H1 (cell line): ENCODE data around the gene MEGF11. TPM values are rescaled to one million over a fixed set of nuclear protein-coding genes. Genes with fewer than 3 reads are reported as not detected.

Experiments
- CTCF ChIA-PET: fragments of 300-600 bp; sonication (Branson Sonifier 250); formaldehyde crosslinking; loops from one replicate; lab custom pipeline; 2021; ENCODE audit not compliant: partially characterized antibody; lab: Charles Lee
- POLR2A ChIA-PET: fragments of 300-600 bp; sonication (Branson Sonifier 250); formaldehyde crosslinking; loops from one replicate; lab custom pipeline; 2021; ENCODE audit warnings: inconsistent platforms; ENCODE audit not compliant: partially characterized antibody; lab: Charles Lee
- DNase-seq, 2 experiments: peaks; one replicate each; pipeline versions ENCODE4 v3.0.0 to v3.0.0-alpha.2; 2010 to 2022; ENCODE audit warnings: low spot score in 2 of 2, low read depth in 1 of 2, mixed read lengths in 1 of 2
- FAIRE-seq: peaks from 2 replicates; lab custom pipeline; 2011; peaks lifted over from hg19 to GRCh38; lab: Jason Lieb, UNC
- H2AFZ ChIP-seq: 2 replicates; pipeline ENCODE4 v1.8.1; 2012; ENCODE audit warnings: low read length, inconsistent platforms
- H2AK5ac ChIP-seq: 2 replicates; pipeline ENCODE4 v1.6.1; 2013; ENCODE audit warnings: low read depth, low read length
- H2BK120ac ChIP-seq: replicated peaks from 2 replicates; pipeline ENCODE3; 2013; ENCODE audit warnings: low read depth, low read length, inconsistent platforms
- H2BK12ac ChIP-seq: 2 replicates; pipeline ENCODE4 v1.6.1; 2013; ENCODE audit warnings: low read depth, low read length
- H2BK15ac ChIP-seq: 2 replicates; pipeline ENCODE4 v1.6.1; 2013; ENCODE audit warnings: low read length
- H2BK20ac ChIP-seq: 2 replicates; pipeline ENCODE4 v1.6.1; 2013; ENCODE audit warnings: low read length
- H2BK5ac ChIP-seq: 2 replicates; pipeline ENCODE4 v1.6.1; 2013; ENCODE audit warnings: low read depth, low read length
- H3K14ac ChIP-seq: 2 replicates; pipeline ENCODE4 v1.6.1; 2013; ENCODE audit warnings: inconsistent platforms; ENCODE audit not compliant: insufficient read length
- H3K18ac ChIP-seq: 2 replicates; pipeline ENCODE4 v1.6.1; 2013; ENCODE audit warnings: low read length; ENCODE audit errors: extremely low read depth
- H3K23ac ChIP-seq: 2 replicates; pipeline ENCODE4 v1.6.1; 2013; ENCODE audit warnings: inconsistent platforms; ENCODE audit not compliant: insufficient read length
- H3K23me2 ChIP-seq: 2 replicates; pipeline ENCODE4 v1.6.1; 2013; ENCODE audit warnings: low read depth, low read length
- H3K27ac ChIP-seq: 2 replicates; pipeline ENCODE4 v1.6.1; 2011; ENCODE audit warnings: low read depth, low read length, inconsistent platforms
- H3K27me3 ChIP-seq, 4 experiments: replicated peaks in 1 of 4; 1 replicate in 1 of 4; 2 replicates in 3 of 4; pipeline versions ENCODE4 v1.6.1 to v1.8.1; 2011 to 2013; ENCODE audit warnings: low read length in 3 of 4, mild to moderate bottlenecking in 3 of 4, inconsistent platforms in 2 of 4, mixed read lengths in 2 of 4, moderate library complexity in 1 of 4; ENCODE audit not compliant: control insufficient read depth in 3 of 4, insufficient read depth in 3 of 4; ENCODE audit errors: extremely low read depth in 1 of 4
- H3K36me3 ChIP-seq, 4 experiments: 2 replicates each; pipeline versions ENCODE4 v1.6.1 to v1.8.1; 2011 to 2013; ENCODE audit warnings: mild to moderate bottlenecking in 4 of 4, low read length in 3 of 4, moderate library complexity in 2 of 4, control low read depth in 1 of 4, inconsistent platforms in 1 of 4; ENCODE audit not compliant: insufficient read depth in 4 of 4, control insufficient read depth in 2 of 4
- H3K4ac ChIP-seq: replicated peaks from 2 replicates; pipeline ENCODE3; 2013; ENCODE audit warnings: low read length, low read depth, mixed read lengths, inconsistent platforms; ENCODE audit not compliant: insufficient read length
- H3K4me1 ChIP-seq, 4 experiments: replicated peaks in 1 of 4; 1 replicate in 1 of 4; 2 replicates in 3 of 4; pipeline versions ENCODE4 v1.6.1 to v1.8.1; 2011 to 2013; ENCODE audit warnings: low read length in 3 of 4, inconsistent platforms in 2 of 4, mixed read lengths in 1 of 4; ENCODE audit not compliant: insufficient read depth in 4 of 4, control insufficient read depth in 3 of 4
- H3K4me2 ChIP-seq, 2 experiments: 2 replicates each; pipeline versions ENCODE4 v1.6.1 to v1.8.1; 2011 to 2013; ENCODE audit warnings: low read depth in 2 of 2, low read length in 2 of 2, control low read depth in 1 of 2, inconsistent platforms in 1 of 2, mild to moderate bottlenecking in 1 of 2; ENCODE audit not compliant: insufficient read depth in 1 of 2
- H3K4me3 ChIP-seq, 4 experiments: fragments of 200-600, 300-600 bp in 1 of 4; sonication (generic), shearing (Covaris generic), sonication (Bioruptor Twin) in 1 of 4; 2 replicates each; pipeline versions ENCODE4 v1.5.1 to v1.8.1; 2011 to 2016; ENCODE audit warnings: low read length in 4 of 4, low read depth in 3 of 4, control low read depth in 2 of 4, inconsistent platforms in 2 of 4, mild to moderate bottlenecking in 2 of 4, mixed read lengths in 1 of 4, moderate library complexity in 1 of 4; ENCODE audit not compliant: insufficient read depth in 2 of 4; ENCODE audit errors: extremely low read depth in 1 of 4
- H3K56ac ChIP-seq: replicated peaks from 2 replicates; pipeline ENCODE3; 2013; ENCODE audit warnings: low read depth, mild to moderate bottlenecking, mixed read lengths, low read length, inconsistent platforms; ENCODE audit not compliant: insufficient read length
- H3K79me1 ChIP-seq: 2 replicates; pipeline ENCODE4 v1.6.1; 2013; ENCODE audit warnings: low read depth, low read length, control low read depth
- H3K79me2 ChIP-seq, 2 experiments: 2 replicates each; pipeline versions ENCODE4 v1.6.1 to v1.8.1; 2012 to 2013; ENCODE audit warnings: low read length in 2 of 2, mild to moderate bottlenecking in 2 of 2, inconsistent platforms in 1 of 2; ENCODE audit not compliant: insufficient read depth in 2 of 2, control insufficient read depth in 1 of 2
- H3K9ac ChIP-seq, 4 experiments: replicated peaks in 1 of 4; 1 replicate in 1 of 4; 2 replicates in 3 of 4; pipeline versions ENCODE4 v1.6.1 to v1.8.1; 2011 to 2013; ENCODE audit warnings: low read depth in 3 of 4, low read length in 3 of 4, control low read depth in 2 of 4, mild to moderate bottlenecking in 2 of 4, moderate library complexity in 2 of 4, inconsistent platforms in 1 of 4; ENCODE audit errors: extremely low read depth in 1 of 4
- H3K9me3 ChIP-seq, 2 experiments: 2 replicates each; pipeline versions ENCODE4 v1.6.1 to v1.8.1; 2012 to 2013; ENCODE audit warnings: mild to moderate bottlenecking in 2 of 2, moderate library complexity in 2 of 2, control low read depth in 1 of 2, inconsistent platforms in 1 of 2, low read depth in 1 of 2, low read length in 1 of 2, mixed read lengths in 1 of 2; ENCODE audit not compliant: insufficient read depth in 2 of 2
- H4K20me1 ChIP-seq, 2 experiments: replicated peaks in 1 of 2; 2 replicates each; pipeline versions ENCODE3 to v1.8.1; 2011 to 2013; ENCODE audit warnings: inconsistent platforms in 2 of 2, low read length in 2 of 2, mild to moderate bottlenecking in 1 of 2; ENCODE audit not compliant: insufficient read depth in 2 of 2, control insufficient read depth in 1 of 2
- H4K5ac ChIP-seq: 2 replicates; pipeline ENCODE4 v1.6.1; 2013; ENCODE audit warnings: low read length, low read depth, mixed read lengths, inconsistent platforms; ENCODE audit not compliant: insufficient read length
- H4K8ac ChIP-seq: 2 replicates; pipeline ENCODE4 v1.8.0; 2013; ENCODE audit warnings: mild to moderate bottlenecking, moderate library complexity, low read length, inconsistent platforms; ENCODE audit not compliant: insufficient read depth; ENCODE audit errors: extremely low read depth
- H4K91ac ChIP-seq: replicated peaks from 2 replicates; pipeline ENCODE3; 2013; ENCODE audit warnings: low read length, mixed read lengths, inconsistent platforms; ENCODE audit not compliant: insufficient read length
- ATF2 ChIP-seq: IDR thresholded peaks from 2 replicates; pipeline ENCODE4 v1.6.1; 2012; ENCODE audit warnings: low read length, inconsistent platforms
- BCL11A ChIP-seq, 2 experiments: IDR thresholded peaks; one replicate each; pipeline ENCODE4 v1.6.1; 2011; ENCODE audit warnings: low read depth in 2 of 2, low read length in 2 of 2, mild to moderate bottlenecking in 2 of 2
- CEBPB ChIP-seq: IDR thresholded peaks from 2 replicates; pipeline ENCODE4 v1.6.1; 2012; ENCODE audit warnings: low read depth, low read length
- CHD2 ChIP-seq: IDR thresholded peaks from 2 replicates; pipeline ENCODE4 v1.6.1; 2012; ENCODE audit warnings: low read length, improper control_type of control experiment
- MAX ChIP-seq: IDR thresholded peaks from 2 replicates; pipeline ENCODE4 v1.6.1; 2012; ENCODE audit warnings: inconsistent platforms
- PHF8 ChIP-seq: fragments of 200-600 bp; sonication (generic); conservative IDR thresholded peaks from 2 replicates; pipeline ENCODE4 v1.7.1; 2012; ENCODE audit warnings: low read depth, mild to moderate bottlenecking, inconsistent platforms, low read length, moderate library complexity
- RAD21 ChIP-seq, 2 experiments: IDR thresholded peaks in 1 of 2; conservative IDR thresholded peaks in 1 of 2; 2 replicates each; pipeline ENCODE4 v1.6.1; 2011; ENCODE audit warnings: low read depth in 2 of 2, low read length in 2 of 2, improper control_type of control experiment in 1 of 2, inconsistent platforms in 1 of 2, mild to moderate bottlenecking in 1 of 2, moderate library complexity in 1 of 2
- RBBP5 ChIP-seq: IDR thresholded peaks from 2 replicates; pipeline ENCODE4 v1.7.1; 2012; ENCODE audit warnings: low read depth, mild to moderate bottlenecking, inconsistent platforms, low read length, moderate library complexity, borderline replicate concordance
- RFX5 ChIP-seq: IDR thresholded peaks from 2 replicates; pipeline ENCODE4 v1.6.1; 2011; ENCODE audit warnings: low read depth, low read length, improper control_type of control experiment, borderline replicate concordance
- SIX5 ChIP-seq: IDR thresholded peaks from 2 replicates; pipeline ENCODE4 v1.6.1; 2011; ENCODE audit warnings: mild to moderate bottlenecking, low read depth, low read length
- SP4 ChIP-seq: IDR thresholded peaks from 2 replicates; pipeline ENCODE4 v1.6.1; 2012; ENCODE audit warnings: low read length, inconsistent platforms
- TAF7 ChIP-seq: optimal IDR thresholded peaks from 2 replicates; pipeline ENCODE3; 2011; ENCODE audit warnings: low read depth, mild to moderate bottlenecking, inconsistent platforms, low read length, moderate library complexity, borderline replicate concordance
- YY1 ChIP-seq: IDR thresholded peaks from 2 replicates; pipeline ENCODE4 v1.6.1; 2011; ENCODE audit warnings: low read depth, mild to moderate bottlenecking, low read length
- WGBS, 2 experiments: shearing (Covaris generic) in 1 of 2; methylation state at CpG; one replicate each; pipeline versions ENCODE4 v1.1.6 to v1.1.7; 2013 to 2015; ENCODE audit warnings: low lambda C conversion rate in 2 of 2, mixed read lengths in 2 of 2, inconsistent platforms in 1 of 2, low coverage in 1 of 2, missing lambda C conversion rate in 1 of 2; ENCODE audit not compliant: insufficient replicate concordance in 2 of 2, insufficient coverage in 1 of 2, insufficient read length in 1 of 2; ENCODE audit errors: extremely low coverage in 1 of 2, missing lambda C conversion rate in 1 of 2; 5-methylcytosine and 5-hydroxymethylcytosine counted together
- polyA plus RNA-seq, 7 experiments: library from polyadenylated mRNA; depleted of rRNA in 3 of 7; stranded (reverse) in 5 of 7; unstranded in 2 of 7; fragments of >200 nt in 5 of 7; fragments of 200-250 nt in 2 of 7; gene quantifications; 1 replicate in 5 of 7; 2 replicates in 1 of 7; 4 replicates in 1 of 7; pipeline versions ENCODE4 v1.2.1 to v1.2.3, GENCODE V29; 2011 to 2013; ENCODE audit warnings: missing spikeins in 2 of 7, mixed read lengths in 2 of 7
- total RNA-seq: library from RNA; stranded (reverse); fragmentation: NEBNext Ultra II Directional; extraction: Animal tissue kit (Norgen Biotek cat#: 25700); gene quantifications from 2 replicates; pipeline ENCODE4 v1.2.1, GENCODE V29; 2021

The MEGF11 gene
- total and polyA plus RNA-seq, 2 of the 8 experiments (the other 6 are each of a cell fraction or from before 2014, with no cell fraction given): 4.4 to 4.8 TPM

- no peaks in the 10 kb centered on the region for H3K79me1 ChIP-seq
- ChIA-PET CTCF (interaction anchor here (0.8 to 1.0 kb wide), 2 partner anchors 16 to 96 kb away, joined by 3 read pairs; no protein-coding TSS in a partner anchor), POLR2A (interaction anchor here (0.8 kb wide), 1 partner anchor 10 kb away, joined by 3 read pairs; no protein-coding TSS in a partner anchor)
- H2BK12ac ChIP-seq: no peak overlapping the region
- no peak overlapping the region for H2BK20ac ChIP-seq
- H4K8ac ChIP-seq: no peak overlapping the region
- H2BK120ac ChIP-seq: no peak overlapping the region
- no peak overlapping the region for H3K14ac ChIP-seq
- H2BK5ac ChIP-seq: no peak overlapping the region
- WGBS, 2 experiments: 82% methylated on average over 5 of the region's 5 CpGs; no CpG with 5 or more reads in 1 of the 2 experiments
- H3K27me3 ChIP-seq: no peaks in the 10 kb centered on the region
- no peak overlapping the region for H2BK15ac ChIP-seq
- H3K36me3 ChIP-seq: no peaks in the 10 kb centered on the region
- H3K23me2 ChIP-seq: peaks cover 2% of the 10 kb centered on the region
- no peak overlapping the region for H3K4me3 ChIP-seq
- no peak for FAIRE-seq
- no peak for DNase-seq
- no peak overlapping the region for H3K27ac ChIP-seq
- no peaks in the 10 kb centered on the region for H3K9me3 ChIP-seq
- no peak overlapping the region for H3K18ac ChIP-seq
- no peak overlapping the region for H3K4me2 ChIP-seq
- peaks cover 10 to 21% (median 11%) of the 10 kb centered on the region in 4 experiments for H3K4me1 ChIP-seq
- H4K91ac ChIP-seq: no peak overlapping the region
- H3K79me2 ChIP-seq: no peaks in the 10 kb centered on the region
- H2AK5ac ChIP-seq: no peak overlapping the region
- H3K9ac ChIP-seq: no peak overlapping the region
- no peak overlapping the region for H3K4ac ChIP-seq
- H2AFZ ChIP-seq: no peak overlapping the region
- H4K20me1 ChIP-seq: no peaks in the 10 kb centered on the region
- no peak overlapping the region for H3K56ac ChIP-seq
- no peak overlapping the region for H3K23ac ChIP-seq
- no peak overlapping the region for H4K5ac ChIP-seq
- TF ChIP-seq RBBP5 (no peak), PHF8 (no peak), CHD2 (no peak), RAD21 (IDR thresholded peaks at IDR 0.05 in 1 of 2, conservative IDR thresholded peaks at IDR 0.05 in 1 of 2; ENCODE audit: low read depth in 2 of 2, low read length in 2 of 2) (no peak), SP4 (no peak), ATF2 (no peak), MAX (no peak), SIX5 (no peak), CEBPB (no peak), RFX5 (no peak), BCL11A (IDR thresholded peaks at IDR 0.05; ENCODE audit: low read depth in 2 of 2, low read length in 2 of 2) (no peak), TAF7 (no peak), YY1 (no peak)
These were observed 268.2 kb downstream of the MEGF11 start for GRCh38 chr15:65985387-65985786.
